Omental fat pad (tissue), 4 donors: ENCODE measurements around the gene SEMA6C. TPM values are rescaled to one million over a fixed set of nuclear protein-coding genes. Genes with fewer than 3 reads are reported as not detected.
"Not testable (repeated sequence)": the region's sequence is repeated elsewhere in the genome, so short reads cannot be mapped to it uniquely, and the experiment has no call there.

Source experiments
- ATAC-seq: fragments of 150-250 bp; one replicate; pipeline ENCODE4 v1.9.1; 2016; ENCODE audit warnings: mild to moderate bottlenecking, moderate library complexity; ENCODE audit not compliant: low FRiP score
- DNase-seq: peaks from one replicate; pipeline ENCODE4 v3.0.0-alpha.2; 2019; ENCODE audit warnings: low spot score
- total RNA-seq, 4 donors: library from RNA; depleted of rRNA; stranded (reverse); fragments of >200 nt; gene quantifications; one replicate each; pipeline ENCODE4 v1.1.0, GENCODE V29; 2016
- TF ChIP-seq, protein P1 (sequence below), 3 donors: fragments of 450-650 bp; IDR thresholded peaks; one replicate each; pipeline ENCODE4 v1.5.1; 2016 to 2017; ENCODE audit warnings: antibody characterized with exemption in 3 of 3, mild to moderate bottlenecking in 3 of 3, moderate library complexity in 2 of 3

Gene SEMA6C
- total RNA-seq, 4 donors from 2014 or later, result 2.6 to 25.5 (median 4.1) TPM

DNA sequence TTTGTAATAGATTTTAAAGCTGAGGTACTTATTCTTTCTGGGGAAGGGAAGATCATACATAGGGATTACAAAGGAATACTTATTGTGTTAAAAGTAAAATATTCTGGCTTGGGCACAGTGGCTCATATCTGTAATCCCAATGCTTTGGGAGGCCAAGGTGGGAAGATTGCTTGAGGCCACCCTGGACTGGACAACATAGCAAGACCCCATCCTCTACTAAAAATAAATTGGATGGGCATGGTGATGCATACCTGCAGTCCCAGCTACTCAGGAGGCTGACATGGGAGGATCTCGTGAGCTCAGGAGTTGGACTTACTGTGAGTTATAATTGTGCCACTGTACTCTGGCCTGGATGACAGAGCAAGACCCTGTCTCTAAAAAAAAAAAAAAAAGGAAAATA is 48.3 kb downstream of the SEMA6C start:
- ATAC-seq (no peak), DNase-seq (no peak)
- TF ChIP-seq, protein P1, sequence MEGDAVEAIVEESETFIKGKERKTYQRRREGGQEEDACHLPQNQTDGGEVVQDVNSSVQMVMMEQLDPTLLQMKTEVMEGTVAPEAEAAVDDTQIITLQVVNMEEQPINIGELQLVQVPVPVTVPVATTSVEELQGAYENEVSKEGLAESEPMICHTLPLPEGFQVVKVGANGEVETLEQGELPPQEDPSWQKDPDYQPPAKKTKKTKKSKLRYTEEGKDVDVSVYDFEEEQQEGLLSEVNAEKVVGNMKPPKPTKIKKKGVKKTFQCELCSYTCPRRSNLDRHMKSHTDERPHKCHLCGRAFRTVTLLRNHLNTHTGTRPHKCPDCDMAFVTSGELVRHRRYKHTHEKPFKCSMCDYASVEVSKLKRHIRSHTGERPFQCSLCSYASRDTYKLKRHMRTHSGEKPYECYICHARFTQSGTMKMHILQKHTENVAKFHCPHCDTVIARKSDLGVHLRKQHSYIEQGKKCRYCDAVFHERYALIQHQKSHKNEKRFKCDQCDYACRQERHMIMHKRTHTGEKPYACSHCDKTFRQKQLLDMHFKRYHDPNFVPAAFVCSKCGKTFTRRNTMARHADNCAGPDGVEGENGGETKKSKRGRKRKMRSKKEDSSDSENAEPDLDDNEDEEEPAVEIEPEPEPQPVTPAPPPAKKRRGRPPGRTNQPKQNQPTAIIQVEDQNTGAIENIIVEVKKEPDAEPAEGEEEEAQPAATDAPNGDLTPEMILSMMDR (IDR thresholded peaks at IDR 0.05), result no peak

DNA sequence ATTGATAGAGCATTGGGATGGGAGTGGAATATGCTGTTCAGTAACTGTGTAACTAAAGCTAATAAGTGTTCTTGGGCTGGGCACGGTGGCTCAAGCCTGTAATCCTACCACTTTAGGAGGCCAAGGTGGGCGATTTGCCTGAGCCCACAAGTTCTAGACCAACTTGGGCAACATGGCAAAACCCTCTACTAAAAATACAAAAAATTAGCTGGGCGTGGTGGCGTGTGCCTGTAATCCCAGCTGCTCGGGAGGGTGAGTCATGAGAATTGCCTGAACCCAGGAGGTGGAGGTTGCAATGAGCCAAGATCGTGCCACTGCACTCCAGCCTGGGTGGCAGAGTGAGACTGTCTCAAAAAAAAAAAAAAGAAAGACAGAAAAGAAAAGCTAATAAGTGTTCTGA is 49.0 kb downstream of the SEMA6C start:
- DNase-seq, ATAC-seq: not testable (repeated sequence)

DNA sequence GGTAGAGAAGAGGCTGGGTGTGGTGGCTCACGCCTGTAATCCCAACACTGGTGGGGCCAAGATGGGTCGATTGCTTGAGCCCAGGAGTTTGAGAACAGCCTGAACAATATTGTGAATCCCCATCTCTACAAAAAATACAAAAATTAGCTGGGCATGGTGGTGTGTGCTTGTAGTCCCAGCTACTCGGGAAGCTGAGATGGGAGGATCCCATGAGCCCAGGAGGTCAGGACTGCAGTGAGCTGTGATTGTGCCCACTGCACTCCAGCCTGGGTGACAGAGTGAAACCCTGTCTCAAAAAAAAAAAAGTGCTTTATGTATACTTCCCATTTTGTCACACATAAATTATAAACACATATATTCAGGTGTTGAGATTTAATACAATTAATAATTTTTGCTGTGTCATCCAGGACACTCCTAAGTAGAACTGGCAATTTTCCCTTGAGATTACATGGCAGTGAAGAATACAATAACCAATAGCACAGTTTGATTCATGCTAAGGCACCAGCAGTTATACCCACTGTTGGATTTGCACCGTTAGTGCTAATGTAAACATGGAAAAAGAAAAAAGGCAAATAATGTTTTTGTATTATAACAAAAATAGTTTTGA is 60.4 kb downstream of the SEMA6C start:
- DNase-seq (no peak), ATAC-seq (no peak)
- TF ChIP-seq, protein P1 (IDR thresholded peaks at IDR 0.05), result no peak

Other genes with a start within 250 kb of the SEMA6C start
- gene SETDB1, start 220.3 kb downstream of the SEMA6C start, total RNA-seq, result 10 to 100 TPM; 23.7 to 32.9 (median 27.8) TPM
- 100 to 1,000 TPM in 3 of 4 donors, 10 to 100 TPM in 1; 96.8 to 144 (median 131) TPM for gene CERS2, start 171.8 kb downstream of the SEMA6C start, total RNA-seq
- gene ANXA9, start 164.3 kb downstream of the SEMA6C start, total RNA-seq, result 10 to 100 TPM in 1 of 4 donors, 1 to 10 TPM in 2, under 1 TPM in 1; 0.79 to 26.4 (median 5.6) TPM
- gene MINDY1, start 139.7 kb downstream of the SEMA6C start, total RNA-seq, result 10 to 100 TPM; 15.5 to 35.4 (median 33.2) TPM
- 10 to 100 TPM in 3 of 4 donors, 1 to 10 TPM in 1; 6.2 to 20.6 (median 16.2) TPM for gene PRUNE1, start 138.2 kb downstream of the SEMA6C start, total RNA-seq
- gene BNIPL, start 110.0 kb downstream of the SEMA6C start, total RNA-seq, result under 1 TPM in 3 of 4 donors, not detected in 1; 0.63 to 0.74 (median 0.69) TPM
- 1 to 10 TPM; 2.8 to 7.8 (median 5.6) TPM for gene C1orf56, start 98.9 kb downstream of the SEMA6C start, total RNA-seq
- gene CDC42SE1, start 87.0 kb downstream of the SEMA6C start, total RNA-seq, result 100 to 1,000 TPM in 1 of 4 donors, 10 to 100 TPM in 3; 56.6 to 115 (median 92.0) TPM
- 1 to 10 TPM in 2 of 4 donors, under 1 TPM in 2; 0.47 to 6.6 (median 0.79) TPM for gene MLLT11, start 86.2 kb downstream of the SEMA6C start, total RNA-seq
- gene GABPB2, start 75.9 kb downstream of the SEMA6C start, total RNA-seq, result 10 to 100 TPM; 15.0 to 36.1 (median 21.2) TPM
- gene TNFAIP8L2, start 10.0 kb upstream of the SEMA6C start, total RNA-seq, result 10 to 100 TPM in 3 of 4 donors, 1 to 10 TPM in 1; 7.6 to 16.4 (median 13.0) TPM
- gene LYSMD1, start 19.3 kb upstream of the SEMA6C start, total RNA-seq, result 10 to 100 TPM in 2 of 4 donors, 1 to 10 TPM in 2; 4.1 to 11.0 (median 9.8) TPM
- 10 to 100 TPM; 12.0 to 24.7 (median 20.7) TPM for gene SCNM1, start 19.5 kb upstream of the SEMA6C start, total RNA-seq
- 1 to 10 TPM in 1 of 4 donors, not detected in 3; 1.9 TPM for gene TMOD4, start 29.4 kb upstream of the SEMA6C start, total RNA-seq
- gene VPS72, start 43.6 kb upstream of the SEMA6C start, total RNA-seq, result 10 to 100 TPM; 24.0 to 26.1 (median 24.6) TPM
- 10 to 100 TPM; 31.5 to 94.2 (median 59.4) TPM for gene PIP5K1A, start 51.9 kb upstream of the SEMA6C start, total RNA-seq
- gene PSMD4, start 108.1 kb upstream of the SEMA6C start, total RNA-seq, result 100 to 1,000 TPM in 3 of 4 donors, 10 to 100 TPM in 1; 96.4 to 148 (median 131) TPM
- 10 to 100 TPM; 10.1 to 15.3 (median 14.2) TPM for gene ZNF687, start 135.7 kb upstream of the SEMA6C start, total RNA-seq
- gene PI4KB, start 180.8 kb upstream of the SEMA6C start, total RNA-seq, result 100 to 1,000 TPM in 1 of 4 donors, 10 to 100 TPM in 3; 80.4 to 109 (median 87.2) TPM
- 10 to 100 TPM; 20.1 to 50.6 (median 24.4) TPM for gene RFX5, start 200.6 kb upstream of the SEMA6C start, total RNA-seq
- 100 to 1,000 TPM in 2 of 4 donors, 10 to 100 TPM in 2; 35.7 to 190 (median 128) TPM for gene SELENBP1, start 226.1 kb upstream of the SEMA6C start, total RNA-seq